ENCODE results near the gene PARP1.

PARP1 gene

GRCh38 chr1:226322986-226323385, 84.9 kb downstream of the PARP1 start:
- H3K4me3 ChIP-seq (ENCODE audit: control insufficient read depth, low read depth, low read length) = no peak overlapping the region
- DNase-seq (ENCODE audit: low read depth) = no peak
- no peak for TF ChIP-seq CTCF (IDR thresholded peaks at IDR 0.05; ENCODE audit: control insufficient read depth, insufficient read depth, low read depth, low read length, missing control alignments)

GRCh38 chr1:226320930-226321329, 87.0 kb downstream of the PARP1 start:
- H3K4me3 ChIP-seq (ENCODE audit: control insufficient read depth, low read depth, low read length) = no peak overlapping the region
- TF ChIP-seq CTCF (IDR thresholded peaks at IDR 0.05; ENCODE audit: control insufficient read depth, insufficient read depth, low read depth, low read length, missing control alignments) = no peak
- DNase-seq (ENCODE audit: low read depth) = no peak

- TF ChIP-seq CTCF (IDR thresholded peaks at IDR 0.05; ENCODE audit: control insufficient read depth, insufficient read depth, low read depth, low read length, missing control alignments) = no peak
- DNase-seq (ENCODE audit: low read depth) = no peak
- no peak overlapping the region for H3K4me3 ChIP-seq (ENCODE audit: control insufficient read depth, low read depth, low read length)
Measured at GRCh38 chr1:226318471-226318870, 89.4 kb downstream of the PARP1 start.

- TF ChIP-seq CTCF (IDR thresholded peaks at IDR 0.05; ENCODE audit: control insufficient read depth, insufficient read depth, low read depth, low read length, missing control alignments) = no peak
- no peak for DNase-seq (ENCODE audit: low read depth)
- H3K4me3 ChIP-seq (ENCODE audit: control insufficient read depth, low read depth, low read length) = no peak overlapping the region
Measured at GRCh38 chr1:226314055-226314454, 93.8 kb downstream of the PARP1 start.

- H3K4me3 ChIP-seq (ENCODE audit: control insufficient read depth, low read depth, low read length) = no peak overlapping the region
- no peak for TF ChIP-seq CTCF (IDR thresholded peaks at IDR 0.05; ENCODE audit: control insufficient read depth, insufficient read depth, low read depth, low read length, missing control alignments)
- no peak for DNase-seq (ENCODE audit: low read depth)
Measured at GRCh38 chr1:226312065-226312464, 95.8 kb downstream of the PARP1 start.

GRCh38 chr1:226311376-226311775, 96.5 kb downstream of the PARP1 start:
- no peak for DNase-seq (ENCODE audit: low read depth)
- H3K4me3 ChIP-seq (ENCODE audit: control insufficient read depth, low read depth, low read length) = no peak overlapping the region
- TF ChIP-seq CTCF (IDR thresholded peaks at IDR 0.05; ENCODE audit: control insufficient read depth, insufficient read depth, low read depth, low read length, missing control alignments) = no peak

Data from AG09309 (cell line).